ENCODE data around the gene CLCF1. TPM values are rescaled to one million over a fixed set of nuclear protein-coding genes. Genes with fewer than 3 reads are reported as not detected.

Gene CLCF1

Small RNAs within 50 kb of the gene (small RNA-seq; reads per million reads assigned to genes)
- not detected for gene RN7SKP239 (ENCODE audit: low read depth)
- gene RNU6-1238P (ENCODE audit: low read depth) = not detected
